HG03095 (cell line): Measurements from ENCODE around the gene CLEC4A.
"Not testable (repeated sequence)": the region's sequence is repeated elsewhere in the genome, so short reads cannot be mapped to it uniquely, and the experiment has no call there.

ENCODE experiments used
- ATAC-seq: cut with Tn5 transposase; IDR thresholded peaks from one replicate; pipeline ENCODE4 v1.9.1; 2021; ENCODE audit warnings: moderate library complexity; ENCODE audit not compliant: unreplicated experiment

CLEC4A gene

GRCh38 chr12:8133636-8134397 is 10.4 kb downstream of the CLEC4A start:
- ATAC-seq = not testable (repeated sequence)

- ATAC-seq = not testable (repeated sequence)
Observed at GRCh38 chr12:8134398-8134930, 11.0 kb downstream of the CLEC4A start.

GRCh38 chr12:8141647-8142046 is 18.2 kb downstream of the CLEC4A start:
- not testable (repeated sequence) for ATAC-seq

- no peak for ATAC-seq
Observed at GRCh38 chr12:8143261-8143660, 19.8 kb downstream of the CLEC4A start.

DNA sequence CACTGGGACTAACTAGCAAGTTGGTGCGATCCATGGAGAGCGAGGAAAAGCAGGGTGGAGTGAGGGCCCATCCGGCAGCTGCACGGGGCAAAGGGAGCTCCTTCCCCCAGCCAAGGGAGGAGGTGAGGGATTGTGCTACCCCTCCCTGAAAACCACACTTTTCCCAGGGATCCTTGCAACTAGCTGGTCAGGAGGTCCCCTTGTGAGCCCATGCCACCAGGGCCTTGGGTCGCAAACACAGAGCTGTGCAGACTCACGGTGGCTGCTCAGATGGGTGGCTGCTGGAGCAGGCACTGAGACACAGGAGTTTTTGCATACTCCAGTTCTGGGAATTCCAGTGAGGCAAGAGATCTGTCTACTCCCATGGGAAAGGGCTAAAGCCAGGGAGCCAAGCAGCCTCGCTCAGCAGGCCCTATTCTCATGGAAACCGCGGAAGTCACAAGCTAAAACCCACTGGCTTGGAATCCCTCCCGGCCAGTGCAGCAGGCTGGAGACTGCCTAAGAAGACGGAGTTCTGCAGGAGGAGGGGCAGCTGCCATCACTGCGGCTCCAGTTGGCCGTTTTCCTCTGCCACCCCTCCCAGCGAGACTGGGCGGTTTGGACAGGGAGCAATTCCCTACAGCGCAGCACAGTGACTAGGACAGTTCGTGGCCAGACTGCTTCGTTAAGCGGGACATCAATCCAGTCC is 22.5 kb downstream of the CLEC4A start:
- ATAC-seq = no peak

DNA sequence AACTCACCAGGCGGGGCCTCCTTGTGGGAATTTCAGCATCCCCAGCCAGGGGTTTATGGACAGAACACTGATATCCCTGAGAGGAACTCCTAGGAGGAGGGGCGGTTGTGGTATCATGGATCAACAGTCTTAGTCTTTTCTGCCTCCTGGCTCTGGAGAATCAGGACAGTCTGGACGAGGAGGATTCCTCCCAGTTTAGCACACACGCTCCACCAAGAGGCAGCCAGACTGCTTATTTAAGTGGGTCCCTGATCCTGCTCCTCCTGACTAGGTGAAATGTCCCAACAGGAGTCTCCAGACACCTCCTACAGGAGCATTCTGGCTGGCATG is 23.0 kb downstream of the CLEC4A start:
- no peak for ATAC-seq

DNA sequence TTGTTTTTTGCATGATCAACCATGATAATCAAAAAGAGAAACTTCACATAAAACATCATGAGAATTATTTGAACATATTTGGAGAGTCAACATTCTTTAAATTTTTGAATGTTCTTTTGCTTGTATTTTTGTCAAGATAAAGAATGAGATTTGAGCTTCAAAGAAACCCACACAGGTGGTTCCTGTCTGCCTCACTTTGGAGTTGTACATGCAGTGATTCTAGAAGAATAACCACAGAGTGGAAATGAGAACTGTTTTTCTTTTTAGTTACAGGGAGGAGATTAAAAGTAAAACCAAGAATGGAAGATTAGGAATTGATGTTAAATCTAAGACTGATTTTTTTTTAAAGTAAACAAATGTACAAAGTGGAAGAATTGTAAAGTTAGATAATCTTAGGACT is 31.1 kb downstream of the CLEC4A start:
- ATAC-seq = no peak

- ATAC-seq = no peak
Observed at GRCh38 chr12:8156416-8156815, 33.0 kb downstream of the CLEC4A start.

DNA sequence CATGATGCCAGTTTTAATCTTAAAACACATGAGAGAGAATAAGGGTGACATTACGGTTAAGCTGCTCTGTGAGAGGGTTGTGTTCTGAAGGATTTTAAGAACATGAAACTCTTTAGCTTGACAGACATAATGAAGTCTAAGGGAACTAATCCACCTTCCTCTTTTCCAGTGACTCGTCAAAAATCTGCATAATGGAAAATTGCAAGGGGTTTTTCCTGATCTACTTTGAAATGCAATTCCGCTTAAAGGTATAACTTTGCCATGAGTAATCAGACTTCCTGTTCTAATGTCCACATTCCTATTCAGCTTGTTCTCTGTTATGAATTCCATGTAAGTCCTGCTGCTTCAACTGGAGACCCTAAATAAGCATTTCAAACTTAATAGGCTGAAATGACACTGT is 33.4 kb downstream of the CLEC4A start, which contains the start of gene ZNF705A:
TSS of gene ZNF705A (plus strand) at position 171 of the 400 bp plus-strand sequence. CDS start 15,611 bp downstream, outside the sequence.
- no peak for ATAC-seq

DNA sequence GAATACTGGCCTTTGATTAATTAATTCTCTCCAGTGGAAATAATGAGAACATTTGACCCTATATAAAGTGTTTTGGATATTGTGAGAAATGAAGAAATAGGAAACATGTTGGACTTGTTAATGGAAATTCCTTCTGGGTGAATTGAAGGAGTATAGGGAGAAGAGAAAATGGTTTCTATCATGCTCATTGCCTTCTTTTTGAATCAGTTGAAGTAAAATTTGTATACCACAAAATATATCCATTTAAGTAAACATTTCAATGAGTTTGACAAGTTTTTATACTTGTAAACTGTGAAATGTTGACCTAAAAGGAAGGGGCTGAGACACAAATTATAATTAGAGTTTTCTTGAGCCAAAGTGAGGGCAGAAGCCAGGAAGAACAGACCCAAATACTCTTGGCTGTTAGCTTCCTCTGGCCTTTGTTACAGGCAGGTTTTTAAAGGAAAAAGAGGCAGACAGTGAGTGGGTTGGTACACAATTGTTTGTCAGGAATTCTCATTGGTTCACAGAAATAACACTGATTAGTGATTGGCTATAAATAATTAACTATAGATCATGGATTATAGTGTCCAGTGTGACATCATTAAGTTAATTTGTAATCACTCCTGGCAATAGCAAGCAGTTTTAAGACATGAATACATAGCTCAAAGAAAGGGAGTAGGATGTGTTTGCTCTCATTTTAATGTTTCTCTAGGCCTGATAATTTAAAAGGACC is 34.2 kb downstream of the CLEC4A start:
- no peak for ATAC-seq

GRCh38 chr12:8172911-8173310 is 49.5 kb downstream of the CLEC4A start:
- not testable (repeated sequence) for ATAC-seq

DNA sequence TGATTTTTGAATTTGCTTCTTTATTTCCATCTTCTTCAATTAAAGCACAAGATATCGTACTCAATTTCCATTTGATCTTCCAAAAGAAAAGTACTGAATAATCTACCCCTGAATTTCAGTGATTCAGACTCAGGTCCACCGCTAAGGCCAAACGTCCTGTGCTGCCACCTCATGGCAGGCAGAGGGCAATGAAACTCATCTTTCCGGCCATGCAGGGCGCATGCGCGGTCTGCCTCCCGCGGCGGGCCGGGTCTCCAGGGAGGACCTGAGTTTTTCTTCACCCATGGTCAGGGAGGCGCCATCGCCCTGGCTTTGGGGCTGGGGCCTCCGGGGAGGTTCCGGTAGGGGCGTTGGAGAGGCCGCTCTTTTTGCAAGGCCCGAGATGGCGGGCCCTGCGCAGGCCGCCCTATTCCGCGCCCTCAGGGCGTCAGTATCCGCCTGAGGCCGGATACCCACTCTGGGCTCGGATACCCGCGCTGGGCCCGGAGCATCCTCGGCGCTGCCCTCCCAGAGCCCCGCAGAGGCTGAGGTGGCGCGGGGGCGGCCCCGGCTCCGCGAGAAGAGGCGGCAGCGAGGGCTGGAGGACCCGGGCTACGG is 56.7 kb downstream of the CLEC4A start:
- not testable (repeated sequence) for ATAC-seq

- not testable (repeated sequence) for ATAC-seq
Observed at GRCh38 chr12:8181271-8181670, 57.9 kb downstream of the CLEC4A start.

GRCh38 chr12:8182923-8183322 is 59.5 kb downstream of the CLEC4A start:
- not testable (repeated sequence) for ATAC-seq

DNA sequence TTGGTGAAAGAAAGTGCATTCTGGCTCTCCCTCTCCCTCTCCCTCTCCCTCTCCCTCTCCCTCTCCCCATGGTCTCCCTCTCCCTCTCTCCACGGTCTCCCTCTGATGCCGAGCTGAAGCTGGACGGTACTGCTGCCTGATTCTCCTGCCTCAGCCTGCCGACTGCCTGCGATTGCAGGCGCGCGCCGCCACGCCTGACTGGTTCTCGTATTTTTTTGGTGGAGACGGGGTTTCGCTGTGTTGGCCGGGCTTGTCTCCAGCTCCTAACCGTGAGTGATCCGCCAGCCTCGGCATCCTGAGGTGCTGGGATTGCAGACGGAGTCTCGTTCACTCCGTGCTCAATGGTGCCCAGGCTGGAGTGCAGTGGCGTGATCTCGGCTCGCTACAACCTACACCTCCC is 59.9 kb downstream of the CLEC4A start:
- not testable (repeated sequence) for ATAC-seq

DNA sequence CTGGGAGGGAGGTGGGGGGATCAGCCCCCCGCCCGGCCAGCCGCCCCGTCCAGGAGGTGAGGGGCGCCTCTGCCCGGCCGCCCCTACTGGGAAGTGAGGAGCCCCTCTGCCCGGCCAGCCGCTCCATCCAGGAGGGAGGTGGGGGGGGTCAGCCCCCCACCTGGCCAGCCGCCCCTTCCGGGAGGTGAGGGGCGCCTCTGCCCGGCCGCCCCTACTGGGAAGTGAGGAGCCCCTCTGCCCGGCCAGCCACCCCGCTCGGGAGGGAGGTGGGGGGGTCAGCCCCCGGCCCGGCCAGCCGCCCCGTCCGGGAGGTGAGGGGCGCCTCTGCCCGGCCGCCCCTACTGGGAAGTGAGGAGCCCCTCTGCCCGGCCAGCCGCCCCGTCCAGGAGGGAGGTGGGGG is 60.8 kb downstream of the CLEC4A start:
- ATAC-seq = not testable (repeated sequence)

DNA sequence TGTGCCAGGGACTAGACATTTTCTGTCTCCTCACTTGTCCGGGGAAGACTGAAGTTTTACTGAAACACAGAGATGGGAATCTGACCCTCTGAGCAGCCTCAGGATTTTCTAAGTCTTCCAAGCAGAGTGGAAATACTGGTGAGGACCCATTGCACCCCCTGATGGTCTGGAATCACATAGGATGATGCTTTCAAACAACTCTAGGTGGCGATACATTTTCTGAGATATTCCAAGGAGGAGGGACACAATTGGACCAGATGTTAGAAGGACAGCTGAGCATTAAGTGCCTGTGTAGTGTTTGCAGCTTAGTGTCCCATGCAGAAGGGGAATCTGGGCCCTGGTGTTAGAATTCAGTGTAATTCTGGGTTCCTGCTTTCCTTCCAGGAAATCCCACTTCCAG is 64.7 kb downstream of the CLEC4A start:
- not testable (repeated sequence) for ATAC-seq
